Measurements from ENCODE around the gene NOS1.
A peak's percentile ranks its signal among the peaks of the same experiment; 100 is the strongest.

Gene NOS1

GRCh38 chr12:117213295-117213808 is 148.1 kb downstream of the NOS1 start:
- H3K27ac ChIP-seq = no peak overlapping the region
- no peak for TF ChIP-seq CTCF (IDR thresholded peaks at IDR 0.05)
- no peak for TF ChIP-seq ZFX (IDR thresholded peaks at IDR 0.05; ENCODE audit: borderline replicate concordance)

GRCh38 chr12:117212563-117213190 is 148.7 kb downstream of the NOS1 start:
- no peak overlapping the region for H3K27ac ChIP-seq
- TF ChIP-seq CTCF (IDR thresholded peaks at IDR 0.05) (peak; percentile 98), ZFX (IDR thresholded peaks at IDR 0.05; ENCODE audit: borderline replicate concordance) (no peak)

GRCh38 chr12:117210266-117210918 is 151.0 kb downstream of the NOS1 start:
- H3K27ac ChIP-seq = no peak overlapping the region
- TF ChIP-seq CTCF (IDR thresholded peaks at IDR 0.05) (no peak), ZFX (IDR thresholded peaks at IDR 0.05; ENCODE audit: borderline replicate concordance) (no peak)

- no peak for TF ChIP-seq ZFX (IDR thresholded peaks at IDR 0.05; ENCODE audit: borderline replicate concordance)
- no peak for TF ChIP-seq CTCF (IDR thresholded peaks at IDR 0.05)
- no peak overlapping the region for H3K27ac ChIP-seq
These were observed 151.8 kb downstream of the NOS1 start for GRCh38 chr12:117209626-117210025.

- TF ChIP-seq CTCF (IDR thresholded peaks at IDR 0.05) (no peak), ZFX (IDR thresholded peaks at IDR 0.05; ENCODE audit: borderline replicate concordance) (no peak)
- no peak overlapping the region for H3K27ac ChIP-seq
These were observed 152.5 kb downstream of the NOS1 start for GRCh38 chr12:117208811-117209455.

GRCh38 chr12:117208206-117208605 is 153.2 kb downstream of the NOS1 start:
- TF ChIP-seq CTCF (IDR thresholded peaks at IDR 0.05) = no peak
- no peak for TF ChIP-seq ZFX (IDR thresholded peaks at IDR 0.05; ENCODE audit: borderline replicate concordance)
- no peak overlapping the region for H3K27ac ChIP-seq

GRCh38 chr12:117207675-117208074 is 153.8 kb downstream of the NOS1 start:
- no peak overlapping the region for H3K27ac ChIP-seq
- TF ChIP-seq ZFX (IDR thresholded peaks at IDR 0.05; ENCODE audit: borderline replicate concordance) (no peak), CTCF (IDR thresholded peaks at IDR 0.05) (no peak)

All from 22Rv1 (cell line).